ENCODE results near the gene PEDS1.
A peak's percentile ranks its signal among the peaks of the same experiment; 100 is the strongest.
"Not testable (repeated sequence)": the region's sequence is repeated elsewhere in the genome, so short reads cannot be mapped to it uniquely, and the experiment has no call there.

Gene PEDS1

GRCh38 chr20:50153500-50154377, at the start of gene PEDS1:
Gene PEDS1, minus strand, starts transcription at chr20:50153723. Its CDS starts 86 bp downstream, at chr20:50153637.
- peak; percentile 87 for DNase-seq
- ATAC-seq: peak; percentile 97

- ATAC-seq: no peak
Measured at GRCh38 chr20:50202677-50203076, 49.2 kb upstream of the PEDS1 start.

GRCh38 chr20:50201710-50202109, 48.2 kb upstream of the PEDS1 start:
- DNase-seq, ATAC-seq: not testable (repeated sequence)

More at GRCh38 chr20:50202677-50203076, 49.2 kb upstream of the PEDS1 start:
- DNase-seq: no peak

GRCh38 chr20:50200482-50201104, 47.1 kb upstream of the PEDS1 start:
- DNase-seq: no peak

GRCh38 chr20:50199703-50200102, 46.2 kb upstream of the PEDS1 start:
- no peak for ATAC-seq

More at GRCh38 chr20:50200482-50201104, 47.1 kb upstream of the PEDS1 start:
- ATAC-seq: no peak

GRCh38 chr20:50198716-50199115, 45.2 kb upstream of the PEDS1 start:
- ATAC-seq: no peak
- no peak for DNase-seq

More at GRCh38 chr20:50199703-50200102, 46.2 kb upstream of the PEDS1 start:
- DNase-seq: no peak

GRCh38 chr20:50198180-50198666, 44.7 kb upstream of the PEDS1 start:
- DNase-seq: no peak
- no peak for ATAC-seq

GRCh38 chr20:50197463-50198179, 44.1 kb upstream of the PEDS1 start:
- ATAC-seq: no peak
- no peak for DNase-seq

- DNase-seq (no peak), ATAC-seq (no peak)
Measured at GRCh38 chr20:50196896-50197295, 43.4 kb upstream of the PEDS1 start.

GRCh38 chr20:50196248-50196647, 42.7 kb upstream of the PEDS1 start:
- no peak for DNase-seq
- no peak for ATAC-seq

- DNase-seq (no peak), ATAC-seq (no peak)
Measured at GRCh38 chr20:50195524-50196120, 42.1 kb upstream of the PEDS1 start.

- ATAC-seq (no peak), DNase-seq (no peak)
Measured at GRCh38 chr20:50194831-50195523, 41.5 kb upstream of the PEDS1 start.

GRCh38 chr20:50194422-50194830, 40.9 kb upstream of the PEDS1 start:
- no peak for DNase-seq
- no peak for ATAC-seq

GRCh38 chr20:50193836-50194421, 40.4 kb upstream of the PEDS1 start:
- no peak for DNase-seq
- no peak for ATAC-seq

GRCh38 chr20:50193199-50193835, 39.8 kb upstream of the PEDS1 start:
- ATAC-seq: no peak
- DNase-seq: no peak

- DNase-seq (peak; percentile 85), ATAC-seq (peak; percentile 38)
Measured at GRCh38 chr20:50192364-50193198, 39.1 kb upstream of the PEDS1 start.

- ATAC-seq: peak; percentile 15
- peak; percentile 69 for DNase-seq
Measured at GRCh38 chr20:50191544-50192363, 38.2 kb upstream of the PEDS1 start.

- peak; percentile 5 for ATAC-seq
- DNase-seq: peak; percentile 68
Measured at GRCh38 chr20:50191065-50191543, 37.6 kb upstream of the PEDS1 start.
